Sigmoid colon (tissue), 4 donors: Measurements from ENCODE around the gene DAAM2.

Source experiments
- CTCF ChIP-seq, 4 experiments: fragments of 450-650 bp in 3 of 4; fragments of 200-600 bp in 1 of 4; IDR thresholded peaks; one replicate each; pipeline ENCODE4 v1.5.1; 2016 to 2019; ENCODE audit warnings: antibody characterized with exemption in 4 of 4, mild to moderate bottlenecking in 3 of 4, moderate library complexity in 2 of 4
- EP300 ChIP-seq, 4 donors: sonication (generic); formaldehyde crosslinking; IDR thresholded peaks; one replicate each; pipeline ENCODE4 v1.6.1; 2017; ENCODE audit warnings: antibody characterized with exemption in 4 of 4
- POLR2A ChIP-seq, 2 donors: fragments of 450-650 bp; IDR thresholded peaks; one replicate each; pipeline ENCODE4 v1.6.1; 2016; ENCODE audit warnings: antibody characterized with exemption in 2 of 2, mild to moderate bottlenecking in 2 of 2, moderate library complexity in 2 of 2
- POLR2AphosphoS5 ChIP-seq, 4 donors: sonication (generic); formaldehyde crosslinking; IDR thresholded peaks; one replicate each; pipeline ENCODE4 v1.6.1; 2017; ENCODE audit warnings: antibody characterized with exemption in 4 of 4

- TF ChIP-seq CTCF (IDR thresholded peaks at IDR 0.05) (no peak), EP300 (IDR thresholded peaks at IDR 0.05) (no peak), POLR2AphosphoS5 (IDR thresholded peaks at IDR 0.05) (no peak), POLR2A (IDR thresholded peaks at IDR 0.05) (no peak)
Observed at GRCh38 chr6:39879535-39879934, 87.4 kb downstream of the DAAM2 start.
